NB4 (cell line): ENCODE data around the gene CDR2.

Experiments used
- CTCF ChIP-seq: IDR thresholded peaks from one replicate; pipeline ENCODE4 v1.5.1; 2012; ENCODE audit warnings: low read depth, low read length
- MYC ChIP-seq: IDR thresholded peaks from 2 replicates; pipeline ENCODE4 v1.6.1; 2011; ENCODE audit warnings: low read depth, low read length
- POLR2A ChIP-seq: IDR thresholded peaks from 2 replicates; pipeline ENCODE4 v1.6.1; 2011; ENCODE audit warnings: mild to moderate bottlenecking; ENCODE audit not compliant: insufficient read length; ENCODE audit errors: extremely low read depth
- TF ChIP-seq, protein P1 (sequence below): IDR thresholded peaks from 2 replicates; pipeline ENCODE4 v1.6.1; 2011; ENCODE audit warnings: low read depth, low read length

GRCh38 chr16:22355487-22355908 lies 18.9 kb downstream of the CDR2 start:
- no peak for TF ChIP-seq CTCF
- no peak for TF ChIP-seq POLR2A
- TF ChIP-seq, protein P1, sequence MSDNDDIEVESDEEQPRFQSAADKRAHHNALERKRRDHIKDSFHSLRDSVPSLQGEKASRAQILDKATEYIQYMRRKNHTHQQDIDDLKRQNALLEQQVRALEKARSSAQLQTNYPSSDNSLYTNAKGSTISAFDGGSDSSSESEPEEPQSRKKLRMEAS, result no peak
- TF ChIP-seq MYC, result no peak
